WTC11 (cell line): ENCODE data around the gene GNAI3.

Source experiments
- TF ChIP-seq, protein P1 (sequence below): sonication (generic); formaldehyde crosslinking; IDR thresholded peaks from 2 replicates; pipeline ENCODE4 v1.8.0; 2022; ENCODE audit warnings: mild to moderate bottlenecking, missing genetic modification reagents
- TF ChIP-seq, protein P2 (sequence below): fragments of 200-600 bp; IDR thresholded peaks from 2 replicates; pipeline ENCODE4 v1.8.0; 2022; ENCODE audit warnings: antibody characterized with exemption
- TF ChIP-seq, protein P3 (sequence below): sonication (generic); formaldehyde crosslinking; IDR thresholded peaks from 2 replicates; pipeline ENCODE4 v1.8.1; 2022; ENCODE audit warnings: low read depth, missing genetic modification reagents, borderline replicate concordance

DNA sequence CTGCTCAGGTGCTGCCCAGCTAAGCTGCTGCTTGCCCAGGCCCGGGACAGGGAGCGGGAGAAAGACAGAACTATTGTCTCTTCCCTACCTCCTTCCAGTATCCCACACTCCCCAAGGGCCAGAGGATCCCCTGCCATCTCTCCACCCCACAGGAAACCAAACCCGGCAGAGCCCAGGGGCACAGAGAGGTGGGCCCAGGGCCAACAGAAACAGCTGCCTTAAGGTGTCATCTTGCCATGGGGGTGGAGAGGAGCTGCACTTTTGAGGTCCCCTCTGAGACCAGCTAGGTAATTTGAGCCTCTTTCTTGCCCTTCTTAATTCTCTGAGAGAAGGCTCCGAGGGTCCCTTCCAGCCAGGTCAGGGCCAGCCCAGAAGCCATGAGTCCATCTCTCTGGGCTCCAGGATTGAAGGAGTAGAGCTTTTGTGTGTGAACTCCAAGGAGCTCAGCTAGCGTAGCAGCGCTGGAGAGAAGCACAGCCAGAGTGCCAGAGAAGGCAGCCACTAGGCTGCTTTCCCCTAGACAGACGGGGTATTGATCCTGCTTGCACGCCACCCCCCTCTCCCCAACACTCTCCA lies 18.4 kb upstream of the GNAI3 start:
- TF ChIP-seq, protein P1, sequence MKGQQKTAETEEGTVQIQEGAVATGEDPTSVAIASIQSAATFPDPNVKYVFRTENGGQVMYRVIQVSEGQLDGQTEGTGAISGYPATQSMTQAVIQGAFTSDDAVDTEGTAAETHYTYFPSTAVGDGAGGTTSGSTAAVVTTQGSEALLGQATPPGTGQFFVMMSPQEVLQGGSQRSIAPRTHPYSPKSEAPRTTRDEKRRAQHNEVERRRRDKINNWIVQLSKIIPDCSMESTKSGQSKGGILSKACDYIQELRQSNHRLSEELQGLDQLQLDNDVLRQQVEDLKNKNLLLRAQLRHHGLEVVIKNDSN (CRISPR knock-in tag) = no peak
- TF ChIP-seq, protein P2, sequence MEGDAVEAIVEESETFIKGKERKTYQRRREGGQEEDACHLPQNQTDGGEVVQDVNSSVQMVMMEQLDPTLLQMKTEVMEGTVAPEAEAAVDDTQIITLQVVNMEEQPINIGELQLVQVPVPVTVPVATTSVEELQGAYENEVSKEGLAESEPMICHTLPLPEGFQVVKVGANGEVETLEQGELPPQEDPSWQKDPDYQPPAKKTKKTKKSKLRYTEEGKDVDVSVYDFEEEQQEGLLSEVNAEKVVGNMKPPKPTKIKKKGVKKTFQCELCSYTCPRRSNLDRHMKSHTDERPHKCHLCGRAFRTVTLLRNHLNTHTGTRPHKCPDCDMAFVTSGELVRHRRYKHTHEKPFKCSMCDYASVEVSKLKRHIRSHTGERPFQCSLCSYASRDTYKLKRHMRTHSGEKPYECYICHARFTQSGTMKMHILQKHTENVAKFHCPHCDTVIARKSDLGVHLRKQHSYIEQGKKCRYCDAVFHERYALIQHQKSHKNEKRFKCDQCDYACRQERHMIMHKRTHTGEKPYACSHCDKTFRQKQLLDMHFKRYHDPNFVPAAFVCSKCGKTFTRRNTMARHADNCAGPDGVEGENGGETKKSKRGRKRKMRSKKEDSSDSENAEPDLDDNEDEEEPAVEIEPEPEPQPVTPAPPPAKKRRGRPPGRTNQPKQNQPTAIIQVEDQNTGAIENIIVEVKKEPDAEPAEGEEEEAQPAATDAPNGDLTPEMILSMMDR = no peak
- TF ChIP-seq, protein P3, sequence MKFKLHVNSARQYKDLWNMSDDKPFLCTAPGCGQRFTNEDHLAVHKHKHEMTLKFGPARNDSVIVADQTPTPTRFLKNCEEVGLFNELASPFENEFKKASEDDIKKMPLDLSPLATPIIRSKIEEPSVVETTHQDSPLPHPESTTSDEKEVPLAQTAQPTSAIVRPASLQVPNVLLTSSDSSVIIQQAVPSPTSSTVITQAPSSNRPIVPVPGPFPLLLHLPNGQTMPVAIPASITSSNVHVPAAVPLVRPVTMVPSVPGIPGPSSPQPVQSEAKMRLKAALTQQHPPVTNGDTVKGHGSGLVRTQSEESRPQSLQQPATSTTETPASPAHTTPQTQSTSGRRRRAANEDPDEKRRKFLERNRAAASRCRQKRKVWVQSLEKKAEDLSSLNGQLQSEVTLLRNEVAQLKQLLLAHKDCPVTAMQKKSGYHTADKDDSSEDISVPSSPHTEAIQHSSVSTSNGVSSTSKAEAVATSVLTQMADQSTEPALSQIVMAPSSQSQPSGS = no peak
